SK-N-SH treated with all-trans-retinoic acid at 6 μM for 48 hours (cell line): Measurements from ENCODE around the gene DNAJA2.

Experiments
- BACH2 ChIP-seq: fragments of 250-450 bp; sonication (Bioruptor Pico); IDR thresholded peaks from 2 replicates; pipeline ENCODE4 v1.9.0; 2021; ENCODE audit warnings: mild to moderate bottlenecking, borderline replicate concordance
- GLIS3 ChIP-seq: fragments of 250-450 bp; sonication (Bioruptor Pico); IDR thresholded peaks from 2 replicates; pipeline ENCODE4 v1.5.0; 2020; ENCODE audit warnings: mild to moderate bottlenecking, moderate library complexity
- ISL1 ChIP-seq: fragments of 250-450 bp; sonication (Bioruptor Pico); IDR thresholded peaks from 2 replicates; pipeline ENCODE4 v2.1.2; 2022; ENCODE audit warnings: mild to moderate bottlenecking, moderate library complexity
- SNAI2 ChIP-seq: fragments of 250-450 bp; sonication (Bioruptor Pico); IDR thresholded peaks from 2 replicates; pipeline ENCODE4 v1.5.0; 2020; ENCODE audit warnings: mild to moderate bottlenecking, moderate library complexity
- TCF4 ChIP-seq: fragments of 250-450 bp; sonication (Bioruptor Pico); IDR thresholded peaks from 2 replicates; pipeline ENCODE4 v1.8.0; 2021; ENCODE audit warnings: mild to moderate bottlenecking, moderate library complexity, borderline replicate concordance
- ZFP3 ChIP-seq: fragments of 250-450 bp; sonication (Bioruptor Pico); IDR thresholded peaks from 2 replicates; pipeline ENCODE4 v1.5.0; 2020; ENCODE audit warnings: mild to moderate bottlenecking, moderate library complexity
- ZNF70 ChIP-seq: fragments of 450-650 bp; formaldehyde crosslinking; IDR thresholded peaks from 2 replicates; pipeline ENCODE4 v1.5.0; 2020; ENCODE audit warnings: mild to moderate bottlenecking, moderate library complexity
- ZNF8 ChIP-seq: fragments of 450-650 bp; formaldehyde crosslinking; IDR thresholded peaks from 2 replicates; pipeline ENCODE4 v1.5.0; 2020; ENCODE audit warnings: mild to moderate bottlenecking, moderate library complexity
- TF ChIP-seq, protein P1 (sequence below): fragments of 250-450 bp; sonication (Bioruptor Pico); IDR thresholded peaks from 2 replicates; pipeline ENCODE4 v1.5.0; 2020; ENCODE audit warnings: mild to moderate bottlenecking, moderate library complexity
- TF ChIP-seq, protein P2 (sequence below): fragments of 250-450 bp; sonication (Bioruptor Pico); IDR thresholded peaks from 2 replicates; pipeline ENCODE4 v1.8.0; 2020; ENCODE audit warnings: mild to moderate bottlenecking, moderate library complexity, borderline replicate concordance
- TF ChIP-seq, protein P3 (sequence below): fragments of 250-450 bp; sonication (Bioruptor Pico); IDR thresholded peaks from 2 replicates; pipeline ENCODE4 v1.8.0; 2021; ENCODE audit warnings: low read depth, mild to moderate bottlenecking, moderate library complexity, borderline replicate concordance

DNA sequence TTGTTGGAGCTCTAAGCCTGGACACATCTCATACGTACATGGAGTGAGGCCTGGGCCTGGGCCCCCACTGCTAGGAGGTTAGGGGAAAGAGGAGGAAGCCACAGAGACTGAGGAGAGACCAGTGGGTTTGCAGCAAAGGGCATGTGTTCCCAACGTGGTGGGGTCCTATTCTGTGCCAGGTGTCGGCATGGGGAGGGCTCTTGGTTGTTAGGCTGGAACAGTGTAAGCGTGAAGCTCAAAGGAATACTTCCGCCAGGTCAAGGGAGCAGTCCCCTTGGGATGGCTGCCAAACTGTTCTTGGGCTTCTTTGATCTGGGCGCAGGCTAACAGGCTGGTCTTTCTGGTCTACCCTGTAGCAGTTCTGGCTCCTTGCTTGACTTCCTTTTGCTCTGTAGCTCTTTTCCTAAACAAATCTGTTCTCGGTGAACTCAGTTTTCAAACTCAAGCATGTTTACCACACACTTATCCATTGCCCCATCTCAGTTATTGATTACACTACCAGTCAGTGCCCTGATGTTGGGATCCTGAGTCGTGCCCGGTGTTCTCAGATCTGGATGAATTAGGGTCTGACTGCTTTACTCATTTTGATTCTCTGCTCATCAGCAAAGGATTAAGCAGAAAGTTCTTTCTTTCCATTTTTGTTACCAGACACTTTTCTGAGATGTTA lies 52.9 kb downstream of the DNAJA2 start:
- TF ChIP-seq, protein P1, sequence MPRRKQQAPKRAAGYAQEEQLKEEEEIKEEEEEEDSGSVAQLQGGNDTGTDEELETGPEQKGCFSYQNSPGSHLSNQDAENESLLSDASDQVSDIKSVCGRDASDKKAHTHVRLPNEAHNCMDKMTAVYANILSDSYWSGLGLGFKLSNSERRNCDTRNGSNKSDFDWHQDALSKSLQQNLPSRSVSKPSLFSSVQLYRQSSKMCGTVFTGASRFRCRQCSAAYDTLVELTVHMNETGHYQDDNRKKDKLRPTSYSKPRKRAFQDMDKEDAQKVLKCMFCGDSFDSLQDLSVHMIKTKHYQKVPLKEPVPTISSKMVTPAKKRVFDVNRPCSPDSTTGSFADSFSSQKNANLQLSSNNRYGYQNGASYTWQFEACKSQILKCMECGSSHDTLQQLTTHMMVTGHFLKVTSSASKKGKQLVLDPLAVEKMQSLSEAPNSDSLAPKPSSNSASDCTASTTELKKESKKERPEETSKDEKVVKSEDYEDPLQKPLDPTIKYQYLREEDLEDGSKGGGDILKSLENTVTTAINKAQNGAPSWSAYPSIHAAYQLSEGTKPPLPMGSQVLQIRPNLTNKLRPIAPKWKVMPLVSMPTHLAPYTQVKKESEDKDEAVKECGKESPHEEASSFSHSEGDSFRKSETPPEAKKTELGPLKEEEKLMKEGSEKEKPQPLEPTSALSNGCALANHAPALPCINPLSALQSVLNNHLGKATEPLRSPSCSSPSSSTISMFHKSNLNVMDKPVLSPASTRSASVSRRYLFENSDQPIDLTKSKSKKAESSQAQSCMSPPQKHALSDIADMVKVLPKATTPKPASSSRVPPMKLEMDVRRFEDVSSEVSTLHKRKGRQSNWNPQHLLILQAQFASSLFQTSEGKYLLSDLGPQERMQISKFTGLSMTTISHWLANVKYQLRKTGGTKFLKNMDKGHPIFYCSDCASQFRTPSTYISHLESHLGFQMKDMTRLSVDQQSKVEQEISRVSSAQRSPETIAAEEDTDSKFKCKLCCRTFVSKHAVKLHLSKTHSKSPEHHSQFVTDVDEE (CRISPR knock-in tag): no peak
- TF ChIP-seq BACH2 (CRISPR knock-in tag) (no peak), ZNF70 (CRISPR knock-in tag) (no peak), ZNF8 (no peak), ISL1 (no peak), TCF4 (CRISPR knock-in tag) (no peak), GLIS3 (no peak), SNAI2 (CRISPR knock-in tag) (no peak), ZFP3 (CRISPR knock-in tag) (no peak)
- TF ChIP-seq, protein P2, sequence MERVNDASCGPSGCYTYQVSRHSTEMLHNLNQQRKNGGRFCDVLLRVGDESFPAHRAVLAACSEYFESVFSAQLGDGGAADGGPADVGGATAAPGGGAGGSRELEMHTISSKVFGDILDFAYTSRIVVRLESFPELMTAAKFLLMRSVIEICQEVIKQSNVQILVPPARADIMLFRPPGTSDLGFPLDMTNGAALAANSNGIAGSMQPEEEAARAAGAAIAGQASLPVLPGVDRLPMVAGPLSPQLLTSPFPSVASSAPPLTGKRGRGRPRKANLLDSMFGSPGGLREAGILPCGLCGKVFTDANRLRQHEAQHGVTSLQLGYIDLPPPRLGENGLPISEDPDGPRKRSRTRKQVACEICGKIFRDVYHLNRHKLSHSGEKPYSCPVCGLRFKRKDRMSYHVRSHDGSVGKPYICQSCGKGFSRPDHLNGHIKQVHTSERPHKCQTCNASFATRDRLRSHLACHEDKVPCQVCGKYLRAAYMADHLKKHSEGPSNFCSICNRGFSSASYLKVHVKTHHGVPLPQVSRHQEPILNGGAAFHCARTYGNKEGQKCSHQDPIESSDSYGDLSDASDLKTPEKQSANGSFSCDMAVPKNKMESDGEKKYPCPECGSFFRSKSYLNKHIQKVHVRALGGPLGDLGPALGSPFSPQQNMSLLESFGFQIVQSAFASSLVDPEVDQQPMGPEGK: no peak
- TF ChIP-seq, protein P3, sequence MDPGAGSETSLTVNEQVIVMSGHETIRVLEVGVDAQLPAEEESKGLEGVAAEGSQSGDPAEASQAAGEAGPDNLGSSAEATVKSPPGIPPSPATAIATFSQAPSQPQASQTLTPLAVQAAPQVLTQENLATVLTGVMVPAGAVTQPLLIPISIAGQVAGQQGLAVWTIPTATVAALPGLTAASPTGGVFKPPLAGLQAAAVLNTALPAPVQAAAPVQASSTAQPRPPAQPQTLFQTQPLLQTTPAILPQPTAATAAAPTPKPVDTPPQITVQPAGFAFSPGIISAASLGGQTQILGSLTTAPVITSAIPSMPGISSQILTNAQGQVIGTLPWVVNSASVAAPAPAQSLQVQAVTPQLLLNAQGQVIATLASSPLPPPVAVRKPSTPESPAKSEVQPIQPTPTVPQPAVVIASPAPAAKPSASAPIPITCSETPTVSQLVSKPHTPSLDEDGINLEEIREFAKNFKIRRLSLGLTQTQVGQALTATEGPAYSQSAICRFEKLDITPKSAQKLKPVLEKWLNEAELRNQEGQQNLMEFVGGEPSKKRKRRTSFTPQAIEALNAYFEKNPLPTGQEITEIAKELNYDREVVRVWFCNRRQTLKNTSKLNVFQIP: no peak
